ENCODE measurements around the gene ASH1L.

The ASH1L gene

DNA sequence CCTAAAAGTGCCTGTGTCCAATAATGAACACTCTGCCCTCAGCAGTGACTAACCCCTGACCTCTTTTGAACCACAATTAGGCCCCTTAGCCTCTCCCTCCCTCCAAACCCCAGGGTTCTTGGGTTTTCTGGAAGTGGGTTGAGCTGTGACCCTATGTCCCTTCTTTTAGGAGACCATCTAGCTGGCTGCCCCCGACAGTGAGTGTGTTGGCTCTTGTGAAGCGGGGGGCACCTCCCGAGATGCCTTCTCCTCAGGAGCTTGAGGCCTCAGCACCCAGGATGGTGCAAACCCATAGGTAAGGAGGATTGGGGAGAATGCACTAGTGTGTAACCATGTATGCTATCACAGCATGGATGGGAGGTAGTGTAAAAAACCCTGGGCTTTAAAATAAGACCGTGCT is 234.6 kb downstream of the ASH1L start:
- Histone ChIP-seq H3K27ac (no peak overlapping the region), H3K4me3 (no peak overlapping the region), H3K27me3 (no peaks in the 10 kb centered on the region), H3K36me3 (peaks cover 23 to 62% (median 49%) of the 10 kb centered on the region in 3 donors), H3K4me1 (peaks cover 0 to 28% (median 14%) of the 10 kb centered on the region in 4 donors), H3K9me3 (no peaks in the 10 kb centered on the region)
- DNase-seq, result peak in 1 of 2 donors; percentile 27
- TF ChIP-seq, protein P1, sequence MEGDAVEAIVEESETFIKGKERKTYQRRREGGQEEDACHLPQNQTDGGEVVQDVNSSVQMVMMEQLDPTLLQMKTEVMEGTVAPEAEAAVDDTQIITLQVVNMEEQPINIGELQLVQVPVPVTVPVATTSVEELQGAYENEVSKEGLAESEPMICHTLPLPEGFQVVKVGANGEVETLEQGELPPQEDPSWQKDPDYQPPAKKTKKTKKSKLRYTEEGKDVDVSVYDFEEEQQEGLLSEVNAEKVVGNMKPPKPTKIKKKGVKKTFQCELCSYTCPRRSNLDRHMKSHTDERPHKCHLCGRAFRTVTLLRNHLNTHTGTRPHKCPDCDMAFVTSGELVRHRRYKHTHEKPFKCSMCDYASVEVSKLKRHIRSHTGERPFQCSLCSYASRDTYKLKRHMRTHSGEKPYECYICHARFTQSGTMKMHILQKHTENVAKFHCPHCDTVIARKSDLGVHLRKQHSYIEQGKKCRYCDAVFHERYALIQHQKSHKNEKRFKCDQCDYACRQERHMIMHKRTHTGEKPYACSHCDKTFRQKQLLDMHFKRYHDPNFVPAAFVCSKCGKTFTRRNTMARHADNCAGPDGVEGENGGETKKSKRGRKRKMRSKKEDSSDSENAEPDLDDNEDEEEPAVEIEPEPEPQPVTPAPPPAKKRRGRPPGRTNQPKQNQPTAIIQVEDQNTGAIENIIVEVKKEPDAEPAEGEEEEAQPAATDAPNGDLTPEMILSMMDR (IDR thresholded peaks at IDR 0.05), result no peak
- intact Hi-C loops (cut with DNase I; ENCODE audit: low total_unique reads), result no loop called here

DNA sequence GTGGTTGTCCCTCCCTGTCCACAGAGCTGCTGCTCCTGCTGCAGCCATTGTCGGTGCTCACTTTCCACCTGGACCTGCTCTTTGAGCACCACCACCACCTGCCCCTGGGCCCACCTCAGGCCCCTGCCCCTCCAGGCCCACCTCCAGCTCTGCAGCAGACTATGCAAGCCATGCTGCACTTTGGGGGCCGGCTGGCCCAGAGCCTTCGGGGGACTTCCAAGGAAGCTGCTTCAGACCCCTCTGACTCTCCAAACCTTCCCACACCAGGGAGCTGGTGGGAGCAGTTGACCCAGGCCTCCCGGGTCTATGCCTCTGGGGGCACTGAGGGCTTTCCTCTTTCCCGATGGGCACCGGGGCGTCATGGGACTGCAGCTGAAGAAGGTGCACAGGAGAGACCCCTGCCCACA is 236.0 kb downstream of the ASH1L start:
- peaks cover 0 to 39% (median 25%) of the 10 kb centered on the region in 4 donors for H3K4me1 ChIP-seq
- H3K36me3 ChIP-seq, result peaks cover 23 to 56% (median 46%) of the 10 kb centered on the region in 3 donors
- DNase-seq, result peak in 1 of 2 donors; percentile 65
- no peaks in the 10 kb centered on the region for H3K27me3 ChIP-seq
- intact Hi-C loops (cut with DNase I; ENCODE audit: low total_unique reads), result no loop called here
- H3K9me3 ChIP-seq, result no peaks in the 10 kb centered on the region
- no peak overlapping the region for H3K4me3 ChIP-seq
- H3K27ac ChIP-seq, result peak overlapping the region in 1 of 2 donors; percentile 99
- TF ChIP-seq, protein P1 (IDR thresholded peaks at IDR 0.05), result no peak

DNA sequence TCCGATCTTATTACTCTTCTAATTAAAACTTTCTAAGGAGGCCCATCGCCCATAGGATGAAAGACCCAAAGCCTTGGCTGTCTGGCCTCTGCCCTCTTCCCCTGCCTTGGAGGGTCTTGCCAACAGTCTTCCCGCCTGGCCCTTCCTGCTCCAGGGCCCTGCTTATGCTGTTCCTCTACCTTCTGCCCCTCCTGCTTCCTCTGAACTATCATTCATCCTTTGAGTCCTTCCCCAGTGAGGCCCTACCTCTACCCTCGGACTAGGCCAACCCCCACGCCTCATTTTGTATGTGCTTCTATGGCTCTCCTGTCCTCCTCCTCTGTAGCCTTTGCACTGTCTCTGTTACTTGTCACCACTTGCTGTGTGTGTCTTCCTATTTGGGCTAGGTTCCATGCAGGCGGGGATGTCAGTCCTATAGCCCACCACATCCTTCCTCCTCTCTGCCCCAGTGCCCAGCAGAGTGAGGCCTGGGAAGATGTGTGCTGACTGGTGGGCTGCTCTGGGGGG is 236.5 kb downstream of the ASH1L start:
- Histone ChIP-seq H3K27ac (peak overlapping the region; percentile 89 to 99), H3K27me3 (no peaks in the 10 kb centered on the region), H3K36me3 (peaks cover 17 to 50% (median 40%) of the 10 kb centered on the region in 3 donors), H3K9me3 (no peaks in the 10 kb centered on the region), H3K4me3 (no peak overlapping the region), H3K4me1 (peaks cover 0 to 44% (median 29%) of the 10 kb centered on the region in 4 donors)
- intact Hi-C loops (cut with DNase I; ENCODE audit: low total_unique reads), result no loop called here
- TF ChIP-seq, protein P1 (IDR thresholded peaks at IDR 0.05), result no peak
- DNase-seq, result peak in 1 of 2 donors; percentile 61

DNA sequence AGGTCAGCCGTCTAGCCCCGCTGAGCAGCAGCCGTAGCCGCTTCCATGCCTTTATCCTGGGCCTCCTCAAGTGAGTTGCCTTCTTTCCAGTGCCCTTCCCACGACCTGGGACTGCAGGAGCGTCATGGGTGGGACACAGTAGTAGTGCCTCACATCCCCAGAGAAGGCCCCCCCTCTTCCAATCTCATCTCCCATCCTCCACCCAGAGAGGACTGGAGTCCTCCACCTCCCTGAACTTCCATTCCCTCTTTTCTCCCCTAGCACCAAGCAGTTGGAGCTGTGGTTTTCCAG is 237.1 kb downstream of the ASH1L start:
- H3K36me3 ChIP-seq, result peaks cover 12 to 45% (median 35%) of the 10 kb centered on the region in 3 donors
- intact Hi-C loops (cut with DNase I; ENCODE audit: low total_unique reads), result no loop called here
- no peak for DNase-seq
- H3K4me3 ChIP-seq, result peak overlapping the region; percentile 65 to 91
- peaks cover 0 to 45% (median 30%) of the 10 kb centered on the region in 4 donors for H3K4me1 ChIP-seq
- no peaks in the 10 kb centered on the region for H3K27me3 ChIP-seq
- no peaks in the 10 kb centered on the region for H3K9me3 ChIP-seq
- TF ChIP-seq, protein P1 (IDR thresholded peaks at IDR 0.05), result no peak
- peak overlapping the region; percentile 89 to 99 for H3K27ac ChIP-seq

DNA sequence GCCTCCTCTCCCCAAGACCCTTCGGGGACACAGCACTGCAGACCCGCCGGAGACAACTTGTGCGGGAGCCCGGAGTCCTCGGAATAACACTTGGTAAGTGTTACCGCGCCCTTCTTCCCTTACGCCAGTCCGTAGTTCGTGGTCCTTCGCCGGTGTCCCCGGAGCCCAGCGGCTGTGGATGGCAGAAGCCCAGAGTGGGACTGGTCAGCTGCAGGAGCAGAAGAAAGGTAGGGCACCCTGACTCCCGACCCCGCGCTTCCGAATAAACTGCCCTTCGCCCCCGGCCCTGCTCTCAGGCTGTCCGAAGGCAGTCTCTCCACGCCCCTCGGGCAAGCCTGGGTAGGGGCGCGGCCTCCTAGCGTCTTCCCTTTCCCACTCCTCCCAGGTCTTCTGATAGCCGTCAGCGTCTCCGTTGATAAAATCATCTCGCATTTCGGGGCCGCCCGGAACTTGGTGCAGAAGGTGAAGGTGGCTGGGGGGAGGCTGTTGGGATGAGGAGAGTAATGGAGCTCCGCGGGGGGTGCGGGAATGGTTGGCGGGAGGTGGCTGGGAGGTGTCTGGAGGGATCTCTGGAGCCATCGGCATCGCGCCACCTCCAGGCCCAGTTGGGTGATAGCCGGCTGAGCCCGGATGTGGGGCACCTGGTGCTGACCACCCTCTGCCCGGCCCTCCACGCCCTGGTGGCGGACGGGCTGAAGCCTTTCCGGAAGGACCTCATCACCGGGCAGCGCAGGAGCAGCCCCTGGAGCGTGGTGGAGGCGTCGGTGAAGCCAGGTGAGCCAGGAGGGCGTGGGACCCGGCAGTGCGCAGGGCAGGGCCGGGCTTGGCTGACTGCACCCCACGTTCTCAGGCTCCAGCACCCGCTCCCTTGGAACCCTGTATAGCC is 237.6 kb downstream of the ASH1L start:
- no peaks in the 10 kb centered on the region for H3K27me3 ChIP-seq
- H3K4me3 ChIP-seq, result peak overlapping the region; percentile 65 to 91
- TF ChIP-seq, protein P1 (IDR thresholded peaks at IDR 0.05), result peak; percentile 29 to 32
- peak; percentile 51 to 75 for DNase-seq
- peaks cover 0 to 51% (median 35%) of the 10 kb centered on the region in 4 donors for H3K4me1 ChIP-seq
- peak overlapping the region; percentile 89 to 99 for H3K27ac ChIP-seq
- intact Hi-C loops (cut with DNase I; ENCODE audit: low total_unique reads), result loop anchor here (5.0 kb wide), 2 partner anchors 48 to 73 kb away; partner anchors contain the start of gene HCN3
- H3K36me3 ChIP-seq, result peaks cover 6 to 39% (median 29%) of the 10 kb centered on the region in 3 donors
- H3K9me3 ChIP-seq, result no peaks in the 10 kb centered on the region

Data from tibial artery (tissue), 4 donors.